GM10847 (cell line): ENCODE data around the gene GALNT14.

ENCODE experiments used
- POLR2A ChIP-seq: IDR thresholded peaks from 2 replicates; pipeline ENCODE4 v1.6.1; 2011; ENCODE audit not compliant: insufficient read length; ENCODE audit errors: extremely low read depth

The GALNT14 gene

DNA sequence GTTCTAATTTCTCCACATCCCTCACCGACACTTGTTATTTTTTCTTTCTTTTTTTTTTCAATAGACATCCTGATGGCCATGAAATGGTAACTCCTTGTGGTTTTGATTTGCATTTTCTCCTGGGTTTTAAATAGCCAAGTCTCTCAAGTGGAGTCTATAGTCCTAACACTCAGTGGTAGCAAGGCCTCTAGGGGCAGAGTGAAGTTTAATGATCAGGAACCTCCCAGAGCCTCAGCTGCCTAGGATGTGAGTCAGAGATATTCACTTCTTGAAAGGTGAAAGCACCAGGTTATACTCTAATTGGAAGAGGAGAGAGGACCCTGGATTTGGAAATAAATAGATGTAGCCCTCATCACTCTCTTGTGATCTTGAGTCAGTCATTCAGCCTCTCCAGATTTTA lies 268.3 kb downstream of the GALNT14 start:
- no peak for TF ChIP-seq POLR2A

DNA sequence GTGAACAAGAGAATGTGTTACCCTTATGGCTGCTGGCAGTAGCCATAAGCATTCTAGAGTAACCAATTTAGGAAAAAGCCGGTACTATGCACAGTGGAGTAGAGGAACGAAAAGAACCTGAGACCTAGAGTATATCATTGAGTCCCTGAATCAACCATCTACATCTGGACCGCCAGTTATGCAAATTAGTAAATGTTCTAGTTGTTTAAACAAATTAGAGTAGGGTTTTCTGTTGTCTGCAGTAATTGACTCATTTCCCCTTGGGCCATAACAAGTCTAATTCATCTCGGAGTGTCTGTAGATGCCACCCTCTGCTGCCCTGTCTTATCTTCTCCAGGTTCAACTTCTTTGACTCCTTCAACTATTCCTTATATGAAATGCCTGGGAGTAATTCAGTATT lies 270.9 kb downstream of the GALNT14 start:
- TF ChIP-seq POLR2A = no peak

- no peak for TF ChIP-seq POLR2A
Measured at GRCh38 chr2:30866974-30867373, 271.3 kb downstream of the GALNT14 start.

- TF ChIP-seq POLR2A = no peak
Measured at GRCh38 chr2:30865892-30866681, 272.2 kb downstream of the GALNT14 start.

DNA sequence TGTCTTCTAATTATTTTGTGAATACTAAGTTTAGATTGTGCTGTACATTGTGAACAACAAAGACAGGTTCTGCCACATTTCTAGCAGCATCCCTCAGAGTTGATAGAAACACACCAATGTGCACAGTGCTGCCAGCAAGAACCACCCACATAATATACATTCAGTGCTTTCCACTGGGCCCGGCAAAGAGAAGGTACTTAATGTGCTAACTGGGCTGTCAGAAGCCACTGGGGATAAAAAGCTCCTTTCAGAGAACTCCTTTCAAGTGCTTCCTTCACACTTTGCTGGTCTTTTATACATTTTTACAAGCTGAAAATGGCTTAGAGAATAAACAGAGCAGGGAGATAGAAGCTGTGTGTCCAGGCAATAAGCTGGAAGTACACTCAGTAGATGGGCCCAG lies 273.0 kb downstream of the GALNT14 start:
- no peak for TF ChIP-seq POLR2A

GRCh38 chr2:30862054-30862651 lies 276.1 kb downstream of the GALNT14 start:
- TF ChIP-seq POLR2A = no peak

- TF ChIP-seq POLR2A = no peak
Measured at GRCh38 chr2:30860726-30861125, 277.5 kb downstream of the GALNT14 start.
